ENCODE results near the gene WNT4. TPM values are rescaled to one million over a fixed set of nuclear protein-coding genes. Genes with fewer than 3 reads are reported as not detected.
A peak's percentile ranks its signal among the peaks of the same experiment; 100 is the strongest.

Gene WNT4
- total RNA-seq, 1 donor from 2014 or later = not detected

DNA sequence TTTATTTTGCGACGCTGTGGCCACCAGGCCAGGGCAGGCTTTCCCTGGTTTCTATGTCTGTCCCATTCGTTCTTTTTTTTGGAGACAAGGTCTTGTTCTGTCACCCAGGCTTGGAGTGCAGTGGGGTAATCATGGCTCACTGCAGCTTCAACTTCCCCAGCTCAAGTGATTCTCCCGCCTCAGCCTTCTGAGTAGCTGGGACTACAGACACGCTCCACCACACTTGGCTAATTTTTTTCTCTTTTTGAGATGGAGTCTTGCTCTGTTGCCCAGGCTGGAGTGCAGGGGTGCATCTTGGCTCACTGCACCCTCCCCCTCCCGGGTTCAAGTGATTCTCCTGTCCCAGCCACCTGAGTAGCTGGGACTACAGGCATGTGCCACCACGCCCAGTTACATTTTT, 43.4 kb upstream of the WNT4 start:
- H3K36me3 Mint-ChIP-seq = no peaks in the 10 kb centered on the region
- H3K79me2 ChIP-seq (ENCODE audit: low read depth) = no peaks in the 10 kb centered on the region
- no peaks in the 10 kb centered on the region for H3K9me3 Mint-ChIP-seq
- no peaks in the 10 kb centered on the region for H3F3A ChIP-seq (ENCODE audit: low read depth)
- no peak overlapping the region for H3K27ac Mint-ChIP-seq
- DNase-seq (ENCODE audit: low spot score) = no peak
- no peaks in the 10 kb centered on the region for H4K20me1 ChIP-seq (ENCODE audit: low read depth)
- H2AFZ ChIP-seq (replicated peaks) = no peak overlapping the region
- H3K4me2 ChIP-seq = no peak overlapping the region
- TF ChIP-seq EZH2phosphoT487 (IDR thresholded peaks at IDR 0.05) (no peak), EZH2 (IDR thresholded peaks at IDR 0.05) (no peak)
- TF ChIP-seq, protein P1, sequence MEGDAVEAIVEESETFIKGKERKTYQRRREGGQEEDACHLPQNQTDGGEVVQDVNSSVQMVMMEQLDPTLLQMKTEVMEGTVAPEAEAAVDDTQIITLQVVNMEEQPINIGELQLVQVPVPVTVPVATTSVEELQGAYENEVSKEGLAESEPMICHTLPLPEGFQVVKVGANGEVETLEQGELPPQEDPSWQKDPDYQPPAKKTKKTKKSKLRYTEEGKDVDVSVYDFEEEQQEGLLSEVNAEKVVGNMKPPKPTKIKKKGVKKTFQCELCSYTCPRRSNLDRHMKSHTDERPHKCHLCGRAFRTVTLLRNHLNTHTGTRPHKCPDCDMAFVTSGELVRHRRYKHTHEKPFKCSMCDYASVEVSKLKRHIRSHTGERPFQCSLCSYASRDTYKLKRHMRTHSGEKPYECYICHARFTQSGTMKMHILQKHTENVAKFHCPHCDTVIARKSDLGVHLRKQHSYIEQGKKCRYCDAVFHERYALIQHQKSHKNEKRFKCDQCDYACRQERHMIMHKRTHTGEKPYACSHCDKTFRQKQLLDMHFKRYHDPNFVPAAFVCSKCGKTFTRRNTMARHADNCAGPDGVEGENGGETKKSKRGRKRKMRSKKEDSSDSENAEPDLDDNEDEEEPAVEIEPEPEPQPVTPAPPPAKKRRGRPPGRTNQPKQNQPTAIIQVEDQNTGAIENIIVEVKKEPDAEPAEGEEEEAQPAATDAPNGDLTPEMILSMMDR (IDR thresholded peaks at IDR 0.05) = no peak
- H3K4me1 ChIP-seq = no peaks in the 10 kb centered on the region
- no peak overlapping the region for H3K4me3 ChIP-seq
- H3K36me3 ChIP-seq = no peaks in the 10 kb centered on the region
- no peak overlapping the region for H3K4me3 Mint-ChIP-seq
- H3K9me3 ChIP-seq (ENCODE audit: low read depth) = no peaks in the 10 kb centered on the region
- H3K9ac ChIP-seq = no peak overlapping the region
- H3K4me1 Mint-ChIP-seq = peaks cover 40% of the 10 kb centered on the region
- H3K27me3 Mint-ChIP-seq (ENCODE audit: insufficient read depth, low read depth) = peaks cover 32% of the 10 kb centered on the region
- no peak overlapping the region for H3K27ac ChIP-seq
- peaks cover 51% of the 10 kb centered on the region for H3K27me3 ChIP-seq

DNA sequence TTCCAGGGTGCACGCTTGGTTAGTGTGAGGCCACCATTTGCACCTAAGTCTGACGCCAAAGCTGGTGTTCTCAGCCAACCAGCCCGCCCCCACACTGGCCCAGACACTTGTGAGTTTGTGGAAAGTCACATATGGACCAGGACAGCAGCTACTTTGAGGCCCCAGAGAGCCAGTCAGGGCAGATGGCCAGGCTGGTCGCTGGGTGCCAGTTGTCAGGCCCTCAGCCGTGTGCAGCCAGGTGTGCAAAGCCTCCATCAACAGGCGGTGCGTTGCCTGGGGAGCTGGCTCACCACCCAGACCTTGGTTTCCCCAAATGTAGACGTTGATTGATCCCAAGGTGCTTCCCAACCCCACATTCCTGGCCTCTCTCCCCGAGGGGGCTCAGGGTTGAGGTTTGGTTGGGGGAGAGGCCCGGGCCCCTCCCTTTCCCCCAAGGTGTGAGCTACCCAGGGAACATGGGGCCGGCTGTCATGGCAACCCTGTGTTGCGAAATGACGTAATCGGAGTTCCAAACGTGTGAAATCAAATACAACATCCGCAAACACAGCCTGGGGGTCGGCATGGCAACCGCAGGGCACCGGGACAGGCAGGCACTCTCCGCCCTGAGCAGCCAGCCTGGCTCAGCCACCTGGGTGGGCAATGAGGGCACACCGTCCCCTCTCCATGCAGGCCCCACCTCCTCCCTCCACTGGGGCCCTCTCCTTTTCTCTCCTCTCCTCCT, 42.2 kb upstream of the WNT4 start:
- TF ChIP-seq EZH2 (IDR thresholded peaks at IDR 0.05) = no peak
- no peak for TF ChIP-seq EZH2phosphoT487 (IDR thresholded peaks at IDR 0.05)
- TF ChIP-seq, protein P1 (IDR thresholded peaks at IDR 0.05) = no peak
- DNase-seq (ENCODE audit: low spot score) = peak; percentile 11
- no peaks in the 10 kb centered on the region for H3K79me2 ChIP-seq (ENCODE audit: low read depth)
- no peak overlapping the region for H3K9ac ChIP-seq
- H3K9me3 ChIP-seq (ENCODE audit: low read depth) = no peaks in the 10 kb centered on the region
- no peak overlapping the region for H3K4me2 ChIP-seq
- no peaks in the 10 kb centered on the region for H3K36me3 ChIP-seq
- no peaks in the 10 kb centered on the region for H4K20me1 ChIP-seq (ENCODE audit: low read depth)
- Mint-ChIP-seq H3K4me1 (peaks cover 35% of the 10 kb centered on the region), H3K36me3 (no peaks in the 10 kb centered on the region), H3K4me3 (peak overlapping the region; percentile 75), H3K27ac (no peak overlapping the region), H3K9me3 (no peaks in the 10 kb centered on the region), H3K27me3 (ENCODE audit: insufficient read depth, low read depth) (peaks cover 25% of the 10 kb centered on the region)
- H3K27me3 ChIP-seq = peaks cover 38% of the 10 kb centered on the region
- H3F3A ChIP-seq (ENCODE audit: low read depth) = no peaks in the 10 kb centered on the region
- H3K4me1 ChIP-seq = no peaks in the 10 kb centered on the region
- H3K27ac ChIP-seq = no peak overlapping the region
- no peak overlapping the region for H2AFZ ChIP-seq (replicated peaks)
- no peak overlapping the region for H3K4me3 ChIP-seq

DNA sequence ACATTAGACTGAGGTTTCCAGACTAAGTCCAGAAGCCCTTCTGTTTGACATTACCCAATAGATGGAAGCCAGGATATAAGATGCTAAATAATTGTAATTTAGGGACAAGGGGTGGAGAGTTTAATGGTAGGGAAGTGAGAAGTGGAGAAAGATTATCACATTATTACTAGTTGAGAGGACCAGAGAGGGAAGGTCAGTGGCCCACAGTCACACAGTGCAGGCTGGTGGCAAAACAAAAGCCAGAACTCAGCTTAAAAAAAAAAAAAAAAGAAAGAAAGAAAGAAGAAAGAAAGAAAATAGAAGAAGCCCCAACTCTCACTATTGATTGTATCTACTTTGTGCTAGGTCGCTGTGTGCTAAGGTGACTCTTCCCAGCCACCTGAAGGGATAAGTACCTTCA, 41.6 kb upstream of the WNT4 start:
- Histone ChIP-seq H2AFZ (replicated peaks) (no peak overlapping the region), H3K9ac (no peak overlapping the region), H3K4me2 (no peak overlapping the region), H4K20me1 (ENCODE audit: low read depth) (no peaks in the 10 kb centered on the region), H3K27me3 (peaks cover 37% of the 10 kb centered on the region), H3K27ac (no peak overlapping the region), H3K9me3 (ENCODE audit: low read depth) (no peaks in the 10 kb centered on the region), H3K4me1 (no peaks in the 10 kb centered on the region), H3K36me3 (no peaks in the 10 kb centered on the region), H3K79me2 (ENCODE audit: low read depth) (no peaks in the 10 kb centered on the region), H3F3A (ENCODE audit: low read depth) (no peaks in the 10 kb centered on the region), H3K4me3 (no peak overlapping the region)
- no peaks in the 10 kb centered on the region for H3K36me3 Mint-ChIP-seq
- peaks cover 25% of the 10 kb centered on the region for H3K27me3 Mint-ChIP-seq (ENCODE audit: insufficient read depth, low read depth)
- H3K27ac Mint-ChIP-seq = no peak overlapping the region
- H3K4me1 Mint-ChIP-seq = peaks cover 35% of the 10 kb centered on the region
- no peaks in the 10 kb centered on the region for H3K9me3 Mint-ChIP-seq
- no peak overlapping the region for H3K4me3 Mint-ChIP-seq
- TF ChIP-seq EZH2phosphoT487 (IDR thresholded peaks at IDR 0.05) (no peak), EZH2 (IDR thresholded peaks at IDR 0.05) (no peak)
- TF ChIP-seq, protein P1 (IDR thresholded peaks at IDR 0.05) = no peak
- DNase-seq (ENCODE audit: low spot score) = no peak

Data from neural progenitor cell (in vitro differentiated cells).